ENCODE results near the gene BBX.
A peak's percentile ranks its signal among the peaks of the same experiment; 100 is the strongest.

The BBX gene

GRCh38 chr3:107522510-107523288, at the start of gene BBX:
BBX (plus strand) TSS chr3:107522962; CDS start chr3:107710461, 187,499 bp downstream.
- DNase-seq (ENCODE audit: low read depth) = peak; percentile 91

GRCh38 chr3:107476462-107476861, 46.3 kb upstream of the BBX start:
- DNase-seq (ENCODE audit: low read depth) = no peak

- DNase-seq (ENCODE audit: low read depth) = no peak
Observed at GRCh38 chr3:107487490-107487889, 35.3 kb upstream of the BBX start.

GRCh38 chr3:107488942-107489341, 33.8 kb upstream of the BBX start:
- no peak for DNase-seq (ENCODE audit: low read depth)

- DNase-seq (ENCODE audit: low read depth) = no peak
Observed at GRCh38 chr3:107493134-107493533, 29.6 kb upstream of the BBX start.

- no peak for DNase-seq (ENCODE audit: low read depth)
Observed at GRCh38 chr3:107496855-107497254, 25.9 kb upstream of the BBX start.

- no peak for DNase-seq (ENCODE audit: low read depth)
Observed at GRCh38 chr3:107498646-107499045, 24.1 kb upstream of the BBX start.

GRCh38 chr3:107506458-107506857, 16.3 kb upstream of the BBX start:
- no peak for DNase-seq (ENCODE audit: low read depth)

GRCh38 chr3:107508331-107508730, 14.4 kb upstream of the BBX start:
- DNase-seq (ENCODE audit: low read depth) = no peak

GRCh38 chr3:107512108-107512507, 10.7 kb upstream of the BBX start:
- DNase-seq (ENCODE audit: low read depth) = no peak

- DNase-seq (ENCODE audit: low read depth) = no peak
Observed at GRCh38 chr3:107514453-107514852, 8.3 kb upstream of the BBX start.

GRCh38 chr3:107516475-107516874, 6.3 kb upstream of the BBX start:
- DNase-seq (ENCODE audit: low read depth) = no peak

- DNase-seq (ENCODE audit: low read depth) = no peak
Observed at GRCh38 chr3:107520535-107520934, 2.2 kb upstream of the BBX start.

GRCh38 chr3:107521469-107522059, 1.2 kb upstream of the BBX start:
- DNase-seq (ENCODE audit: low read depth) = no peak

GRCh38 chr3:107523289-107523538, 452 bp downstream of the BBX start:
- no peak for DNase-seq (ENCODE audit: low read depth)

GRCh38 chr3:107523539-107524325, 970 bp downstream of the BBX start:
- peak; percentile 22 for DNase-seq (ENCODE audit: low read depth)

- DNase-seq (ENCODE audit: low read depth) = no peak
Observed at GRCh38 chr3:107524326-107524840, 1.6 kb downstream of the BBX start.

GRCh38 chr3:107524841-107525643, 2.3 kb downstream of the BBX start:
- DNase-seq (ENCODE audit: low read depth) = peak; percentile 25

GRCh38 chr3:107525644-107526305, 3.0 kb downstream of the BBX start:
- no peak for DNase-seq (ENCODE audit: low read depth)

- no peak for DNase-seq (ENCODE audit: low read depth)
Observed at GRCh38 chr3:107531917-107532469, 9.2 kb downstream of the BBX start.

GRCh38 chr3:107540857-107541256, 18.1 kb downstream of the BBX start:
- DNase-seq (ENCODE audit: low read depth) = no peak

All from stromal cell of bone marrow (primary cell).